Measurements from ENCODE around the gene PDPN. TPM values are rescaled to one million over a fixed set of nuclear protein-coding genes. Genes with fewer than 3 reads are reported as not detected.
"Not testable (repeated sequence)": the region's sequence is repeated elsewhere in the genome, so short reads cannot be mapped to it uniquely, and the experiment has no call there.

The PDPN gene
- total RNA-seq, 1 donor from 2014 or later, result 24.1 TPM

GRCh38 chr1:13570435-13570834 is 13.2 kb upstream of the PDPN start:
- DNase-seq (ENCODE audit: missing footprints); ATAC-seq; intact Hi-C loops (cut with DNase I): not testable (repeated sequence)

- DNase-seq (ENCODE audit: missing footprints) (no peak), ATAC-seq (no peak)
- intact Hi-C loops (cut with DNase I), result no loop called here
Observed at GRCh38 chr1:13570924-13571323, 12.7 kb upstream of the PDPN start.

GRCh38 chr1:13573586-13573985 is 10.0 kb upstream of the PDPN start:
- ATAC-seq, result no peak
- DNase-seq (ENCODE audit: missing footprints), result no peak
- intact Hi-C loops (cut with DNase I), result no loop called here

- intact Hi-C loops (cut with DNase I), result no loop called here
- DNase-seq (ENCODE audit: missing footprints), result no peak
- ATAC-seq, result peak; percentile 42
Observed at GRCh38 chr1:13576926-13577325, 6.7 kb upstream of the PDPN start.

GRCh38 chr1:13577846-13578245 is 5.8 kb upstream of the PDPN start:
- DNase-seq (ENCODE audit: missing footprints) (no peak), ATAC-seq (no peak)
- intact Hi-C loops (cut with DNase I), result no loop called here

GRCh38 chr1:13581446-13581845 is 2.2 kb upstream of the PDPN start:
- no peak for DNase-seq (ENCODE audit: missing footprints)
- intact Hi-C loops (cut with DNase I), result loop anchor here (5.0 kb wide), 1 partner anchor 39 kb away; no protein-coding TSS in a partner anchor
- no peak for ATAC-seq

GRCh38 chr1:13582713-13583443 is 754 bp upstream of the PDPN start:
- DNase-seq (ENCODE audit: missing footprints), result no peak
- intact Hi-C loops (cut with DNase I), result loop anchor here (5.0 kb wide), 1 partner anchor 41 kb away; no protein-coding TSS in a partner anchor
- ATAC-seq, result no peak

- ATAC-seq, result peak; percentile 76
- intact Hi-C loops (cut with DNase I), result loop anchor here (5.0 kb wide), 1 partner anchor 42 kb away; no protein-coding TSS in a partner anchor
Observed at GRCh38 chr1:13583966-13584791, 547 bp downstream of the PDPN start.

GRCh38 chr1:13584876-13585611 is 1.4 kb downstream of the PDPN start:
- DNase-seq (ENCODE audit: missing footprints), result no peak
- ATAC-seq, result no peak
- intact Hi-C loops (cut with DNase I), result loop anchor here (5.0 kb wide), 1 partner anchor 43 kb away; no protein-coding TSS in a partner anchor

More at GRCh38 chr1:13583966-13584791, 547 bp downstream of the PDPN start:
- DNase-seq (ENCODE audit: missing footprints), result no peak

GRCh38 chr1:13585612-13585991 is 2.0 kb downstream of the PDPN start:
- ATAC-seq (no peak), DNase-seq (ENCODE audit: missing footprints) (no peak)
- intact Hi-C loops (cut with DNase I), result no loop called here

GRCh38 chr1:13586001-13586400 is 2.4 kb downstream of the PDPN start:
- intact Hi-C loops (cut with DNase I), result no loop called here
- ATAC-seq, result no peak
- DNase-seq (ENCODE audit: missing footprints), result no peak

- ATAC-seq (peak; percentile 29), DNase-seq (ENCODE audit: missing footprints) (no peak)
- intact Hi-C loops (cut with DNase I), result no loop called here
Observed at GRCh38 chr1:13587256-13588030, 3.8 kb downstream of the PDPN start.

GRCh38 chr1:13588946-13589796 is 5.5 kb downstream of the PDPN start:
- no peak for ATAC-seq
- intact Hi-C loops (cut with DNase I), result no loop called here
- no peak for DNase-seq (ENCODE audit: missing footprints)

GRCh38 chr1:13590486-13590885 is 6.9 kb downstream of the PDPN start:
- ATAC-seq (no peak), DNase-seq (ENCODE audit: missing footprints) (no peak)
- intact Hi-C loops (cut with DNase I), result no loop called here

- intact Hi-C loops (cut with DNase I), result no loop called here
- DNase-seq (ENCODE audit: missing footprints) (no peak), ATAC-seq (peak; percentile 81)
Observed at GRCh38 chr1:13593511-13594131, 10.0 kb downstream of the PDPN start.

- ATAC-seq (no peak), DNase-seq (ENCODE audit: missing footprints) (no peak)
- intact Hi-C loops (cut with DNase I), result no loop called here
Observed at GRCh38 chr1:13595411-13595810, 11.8 kb downstream of the PDPN start.

GRCh38 chr1:13597166-13597565 is 13.5 kb downstream of the PDPN start:
- ATAC-seq (no peak), DNase-seq (ENCODE audit: missing footprints) (no peak)
- intact Hi-C loops (cut with DNase I), result no loop called here
